GM19328 (cell line): ENCODE results near the gene VMA21.
A peak's percentile ranks its signal among the peaks of the same experiment; 100 is the strongest.

Source experiments
- ATAC-seq: cut with Tn5 transposase; IDR thresholded peaks from one replicate; pipeline ENCODE4 v1.9.1; 2021; ENCODE audit warnings: mild to moderate bottlenecking, moderate library complexity; ENCODE audit not compliant: unreplicated experiment

The VMA21 gene

GRCh38 chrX:151396825-151397740, at the start of gene VMA21:
Gene VMA21 (plus strand): TSS chrX:151397206. CDS start chrX:151397309, 103 bp downstream.
- peak; percentile 90 for ATAC-seq

GRCh38 chrX:151359341-151359740, 37.7 kb upstream of the VMA21 start:
- ATAC-seq: no peak

- no peak for ATAC-seq
Observed at GRCh38 chrX:151359931-151360871, 36.8 kb upstream of the VMA21 start.

GRCh38 chrX:151363316-151363715, 33.7 kb upstream of the VMA21 start:
- no peak for ATAC-seq

GRCh38 chrX:151365579-151365978, 31.4 kb upstream of the VMA21 start:
- ATAC-seq: no peak

GRCh38 chrX:151370906-151371305, 26.1 kb upstream of the VMA21 start:
- ATAC-seq: no peak

GRCh38 chrX:151384807-151385206, 12.2 kb upstream of the VMA21 start:
- no peak for ATAC-seq

GRCh38 chrX:151386838-151387459, 10.1 kb upstream of the VMA21 start:
- ATAC-seq: no peak

GRCh38 chrX:151391722-151392121, 5.3 kb upstream of the VMA21 start:
- ATAC-seq: no peak

GRCh38 chrX:151393514-151393913, 3.5 kb upstream of the VMA21 start:
- no peak for ATAC-seq

- peak; percentile 8 for ATAC-seq
Observed at GRCh38 chrX:151396042-151396824, 773 bp upstream of the VMA21 start.

GRCh38 chrX:151397741-151398070, 700 bp downstream of the VMA21 start:
- ATAC-seq: no peak

GRCh38 chrX:151398346-151398745, 1.3 kb downstream of the VMA21 start:
- no peak for ATAC-seq

GRCh38 chrX:151402719-151403390, 5.8 kb downstream of the VMA21 start:
- no peak for ATAC-seq

- ATAC-seq: no peak
Observed at GRCh38 chrX:151416579-151416978, 19.6 kb downstream of the VMA21 start.

GRCh38 chrX:151419782-151420181, 22.8 kb downstream of the VMA21 start:
- ATAC-seq: no peak

- no peak for ATAC-seq
Observed at GRCh38 chrX:151424505-151424904, 27.5 kb downstream of the VMA21 start.

- no peak for ATAC-seq
Observed at GRCh38 chrX:151448509-151448908, 51.5 kb downstream of the VMA21 start.

- no peak for ATAC-seq
Observed at GRCh38 chrX:151458824-151459223, 61.8 kb downstream of the VMA21 start.
